Progenitor cell of endocrine pancreas (in vitro differentiated cells): ENCODE measurements around the gene FLNA. TPM values are rescaled to one million over a fixed set of nuclear protein-coding genes. Genes with fewer than 3 reads are reported as not detected.

ENCODE experiments used
- DNase-seq: peaks from one replicate; pipeline ENCODE4 v3.0.0; 2021; ENCODE audit warnings: low spot score; ENCODE audit not compliant: unreplicated experiment
- H3K27ac Mint-ChIP-seq: 2 replicates; pipeline ENCODE4 v1.8.0; 2021; ENCODE audit warnings: mild to moderate bottlenecking, moderate library complexity, mixed read lengths
- H3K27me3 Mint-ChIP-seq: 2 replicates; pipeline ENCODE4 v1.8.0; 2021; ENCODE audit warnings: mixed read lengths
- H3K36me3 Mint-ChIP-seq: 2 replicates; pipeline ENCODE4 v1.8.0; 2022; ENCODE audit warnings: mixed read lengths; ENCODE audit not compliant: insufficient read depth
- H3K4me1 Mint-ChIP-seq: 2 replicates; pipeline ENCODE4 v1.8.0; 2021; ENCODE audit warnings: low read depth, mixed read lengths
- H3K4me3 Mint-ChIP-seq: 2 replicates; pipeline ENCODE4 v1.8.0; 2021; ENCODE audit warnings: low read depth, mild to moderate bottlenecking, moderate library complexity, mixed read lengths
- H3K9me3 Mint-ChIP-seq: 2 replicates; pipeline ENCODE4 v1.8.0; 2021; ENCODE audit warnings: low read depth, mixed read lengths
- total RNA-seq: library from RNA; stranded (reverse); gene quantifications from 2 replicates; pipeline ENCODE4 v1.2.1, GENCODE V29; 2021
- TF ChIP-seq, protein P1 (sequence below): fragments of 200-600 bp; sonication (generic); IDR thresholded peaks from one replicate; pipeline ENCODE4 v1.5.0; 2021; ENCODE audit warnings: antibody characterized with exemption, mild to moderate bottlenecking; ENCODE audit not compliant: unreplicated experiment

FLNA gene
- total RNA-seq, 1 donor from 2014 or later = 777 TPM

DNA sequence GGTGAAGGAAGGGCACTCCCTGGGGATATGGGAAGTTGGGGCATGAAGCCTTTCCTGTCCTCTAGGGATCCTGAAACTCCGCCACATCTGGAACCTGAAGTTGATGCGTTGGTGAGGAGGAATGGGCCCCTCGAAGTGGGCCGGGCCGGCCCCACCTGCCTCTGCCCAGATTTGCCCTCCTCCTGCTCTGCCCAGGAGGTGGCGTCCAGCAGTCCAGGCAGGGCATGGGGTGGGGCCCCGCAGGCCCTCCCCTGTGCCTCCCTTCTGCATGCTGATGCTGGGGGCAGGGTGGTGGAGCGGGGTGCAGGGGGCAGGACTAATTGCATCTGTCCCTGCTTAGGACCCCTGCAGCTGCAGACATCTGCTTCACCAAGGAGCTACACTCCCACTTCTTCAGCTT, 38.7 kb upstream of the FLNA start:
- TF ChIP-seq, protein P1, sequence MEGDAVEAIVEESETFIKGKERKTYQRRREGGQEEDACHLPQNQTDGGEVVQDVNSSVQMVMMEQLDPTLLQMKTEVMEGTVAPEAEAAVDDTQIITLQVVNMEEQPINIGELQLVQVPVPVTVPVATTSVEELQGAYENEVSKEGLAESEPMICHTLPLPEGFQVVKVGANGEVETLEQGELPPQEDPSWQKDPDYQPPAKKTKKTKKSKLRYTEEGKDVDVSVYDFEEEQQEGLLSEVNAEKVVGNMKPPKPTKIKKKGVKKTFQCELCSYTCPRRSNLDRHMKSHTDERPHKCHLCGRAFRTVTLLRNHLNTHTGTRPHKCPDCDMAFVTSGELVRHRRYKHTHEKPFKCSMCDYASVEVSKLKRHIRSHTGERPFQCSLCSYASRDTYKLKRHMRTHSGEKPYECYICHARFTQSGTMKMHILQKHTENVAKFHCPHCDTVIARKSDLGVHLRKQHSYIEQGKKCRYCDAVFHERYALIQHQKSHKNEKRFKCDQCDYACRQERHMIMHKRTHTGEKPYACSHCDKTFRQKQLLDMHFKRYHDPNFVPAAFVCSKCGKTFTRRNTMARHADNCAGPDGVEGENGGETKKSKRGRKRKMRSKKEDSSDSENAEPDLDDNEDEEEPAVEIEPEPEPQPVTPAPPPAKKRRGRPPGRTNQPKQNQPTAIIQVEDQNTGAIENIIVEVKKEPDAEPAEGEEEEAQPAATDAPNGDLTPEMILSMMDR = no peak
- Mint-ChIP-seq H3K36me3 (peaks cover 8% of the 10 kb centered on the region), H3K27ac (no peak overlapping the region), H3K4me1 (peaks cover 6% of the 10 kb centered on the region), H3K9me3 (no peaks in the 10 kb centered on the region), H3K4me3 (no peak overlapping the region), H3K27me3 (no peaks in the 10 kb centered on the region)
- DNase-seq = no peak

DNA sequence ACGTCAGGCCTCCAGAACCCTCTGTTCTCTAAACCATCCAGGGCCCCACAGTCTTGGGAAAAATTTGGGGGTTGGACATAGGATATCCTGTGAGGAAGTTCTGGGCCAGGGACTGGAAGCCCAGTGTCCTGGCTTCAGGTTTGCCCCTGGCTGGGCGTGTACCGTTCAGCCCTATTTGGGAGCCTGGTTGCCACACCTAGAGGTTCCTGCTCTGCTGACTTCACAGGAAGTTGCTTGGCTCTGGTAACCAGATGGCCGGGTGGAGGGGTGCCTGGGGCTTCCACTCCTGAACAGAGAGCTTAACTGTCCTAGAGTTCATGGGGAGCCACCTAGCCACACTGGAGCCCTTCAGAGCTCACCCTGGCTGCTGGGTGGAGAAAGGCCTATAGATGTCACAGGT, 38.0 kb upstream of the FLNA start:
- peaks cover 8% of the 10 kb centered on the region for H3K36me3 Mint-ChIP-seq
- peak overlapping the region; percentile 69 for H3K4me3 Mint-ChIP-seq
- peaks cover 6% of the 10 kb centered on the region for H3K4me1 Mint-ChIP-seq
- no peaks in the 10 kb centered on the region for H3K9me3 Mint-ChIP-seq
- TF ChIP-seq, protein P1 = no peak
- no peak overlapping the region for H3K27ac Mint-ChIP-seq
- H3K27me3 Mint-ChIP-seq = no peaks in the 10 kb centered on the region
- no peak for DNase-seq

DNA sequence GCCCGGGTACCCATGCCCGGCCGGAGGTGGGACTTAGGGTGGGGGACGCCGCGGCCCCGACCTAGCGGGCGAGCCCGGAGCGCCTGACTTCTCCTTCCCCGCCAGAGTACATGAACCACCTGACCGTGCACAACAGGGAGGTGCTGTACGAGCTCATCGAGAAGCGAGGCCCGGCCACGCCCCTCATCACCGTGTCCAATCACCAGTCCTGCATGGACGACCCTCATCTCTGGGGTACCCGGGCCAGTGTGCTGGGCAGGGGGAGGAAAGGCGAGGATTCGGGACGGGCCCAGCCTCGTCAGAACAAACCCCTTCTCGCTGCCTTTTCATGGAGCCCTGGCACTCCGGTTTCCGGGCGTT, 37.5 kb upstream of the FLNA start:
- Mint-ChIP-seq H3K36me3 (peaks cover 8% of the 10 kb centered on the region), H3K27me3 (no peaks in the 10 kb centered on the region), H3K27ac (no peak overlapping the region), H3K9me3 (no peaks in the 10 kb centered on the region), H3K4me3 (peak overlapping the region; percentile 69), H3K4me1 (peaks cover 6% of the 10 kb centered on the region)
- TF ChIP-seq, protein P1 = no peak
- no peak for DNase-seq

DNA sequence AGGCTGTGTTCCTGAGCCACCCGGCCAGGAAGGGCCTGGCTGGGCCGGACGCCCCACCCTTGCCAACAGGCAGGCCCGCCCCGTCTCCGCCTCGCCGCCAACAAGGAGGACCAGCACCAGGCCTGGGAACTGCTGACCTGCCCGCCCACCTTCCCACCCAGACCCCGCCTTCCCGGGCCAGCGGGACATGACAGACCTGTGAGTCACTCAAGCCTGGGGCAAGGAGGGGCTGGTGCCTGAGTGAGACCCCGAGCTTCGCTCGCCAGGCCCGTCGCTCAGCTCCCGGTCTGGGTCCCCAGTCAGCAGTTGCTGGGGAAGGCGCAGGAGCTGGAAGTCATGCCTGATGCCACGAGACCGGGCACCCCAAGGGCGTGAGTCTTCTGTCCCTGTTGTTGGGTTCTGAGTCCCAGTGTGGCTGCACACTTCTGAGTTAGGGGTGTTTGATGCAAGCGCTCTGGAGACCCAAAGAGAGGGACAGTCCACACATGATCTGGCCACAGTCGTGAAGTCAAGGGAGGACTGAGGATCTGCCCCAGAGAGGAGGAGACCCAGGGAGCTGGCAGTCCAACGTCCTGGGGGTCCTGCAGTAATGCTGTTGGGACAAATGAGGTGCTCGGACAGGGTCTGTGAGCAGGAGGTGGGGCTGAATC, 34.9 kb upstream of the FLNA start, which contains the start of gene DNASE1L1:
Gene DNASE1L1, minus strand, starts transcription at position 33 of the 650 bp plus-strand sequence. CDS start 3,686 bp downstream, outside the sequence.
- Mint-ChIP-seq H3K27me3 (no peaks in the 10 kb centered on the region), H3K36me3 (peaks cover 5% of the 10 kb centered on the region), H3K4me3 (peak within 1 kb of the TSS; percentile 65), H3K4me1 (peaks cover 6% of the 10 kb centered on the region), H3K9me3 (no peaks in the 10 kb centered on the region), H3K27ac (peak within 1 kb of the TSS; percentile 89)
- peak; percentile 63 for DNase-seq
- TF ChIP-seq, protein P1 = no peak

DNA sequence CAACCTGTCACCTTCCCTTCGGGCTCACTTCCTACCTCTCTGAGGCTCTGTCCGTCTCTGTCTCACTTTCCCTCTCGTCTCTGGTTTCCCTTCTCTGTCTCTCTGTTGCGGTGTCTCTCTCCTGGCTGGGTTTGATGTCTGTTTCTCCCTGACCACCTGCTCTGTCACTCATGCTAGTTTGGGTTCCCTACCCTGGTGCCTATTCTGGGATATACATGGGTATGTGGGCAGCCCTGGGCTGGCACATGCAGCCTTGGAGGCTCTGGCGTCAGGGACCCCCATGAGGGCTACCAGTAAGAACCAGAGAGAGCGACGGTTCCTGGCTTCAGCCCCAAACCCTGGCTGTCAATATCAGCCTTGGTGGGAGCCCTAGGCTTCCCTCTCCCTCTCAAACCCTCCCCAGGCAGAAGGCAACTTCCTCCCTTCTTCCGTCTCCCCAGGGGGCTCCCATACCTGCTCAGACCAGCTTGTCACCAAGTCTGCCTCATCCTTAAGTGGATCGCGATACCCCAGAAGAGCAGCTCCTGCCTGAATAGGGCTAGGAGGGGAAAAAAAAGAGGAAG, 34.3 kb upstream of the FLNA start:
- Mint-ChIP-seq H3K36me3 (peaks cover 6% of the 10 kb centered on the region), H3K4me3 (peak overlapping the region; percentile 35), H3K9me3 (peaks cover 2% of the 10 kb centered on the region), H3K4me1 (peaks cover 6% of the 10 kb centered on the region), H3K27ac (no peak overlapping the region), H3K27me3 (no peaks in the 10 kb centered on the region)
- TF ChIP-seq, protein P1 = no peak
- DNase-seq = no peak
